Airway epithelial cell (primary cell): ENCODE data around the gene KCNMA1. TPM values are rescaled to one million over a fixed set of nuclear protein-coding genes. Genes with fewer than 3 reads are reported as not detected.

Experiments
- total RNA-seq: library from RNA; depleted of rRNA; stranded (reverse); fragments of >200 nt; gene quantifications from 2 replicates; pipeline ENCODE4 v1.2.3, GENCODE V29; 2015

KCNMA1 gene
- 7.3 and 8.2 TPM in 2 replicates for total RNA-seq

DNA sequence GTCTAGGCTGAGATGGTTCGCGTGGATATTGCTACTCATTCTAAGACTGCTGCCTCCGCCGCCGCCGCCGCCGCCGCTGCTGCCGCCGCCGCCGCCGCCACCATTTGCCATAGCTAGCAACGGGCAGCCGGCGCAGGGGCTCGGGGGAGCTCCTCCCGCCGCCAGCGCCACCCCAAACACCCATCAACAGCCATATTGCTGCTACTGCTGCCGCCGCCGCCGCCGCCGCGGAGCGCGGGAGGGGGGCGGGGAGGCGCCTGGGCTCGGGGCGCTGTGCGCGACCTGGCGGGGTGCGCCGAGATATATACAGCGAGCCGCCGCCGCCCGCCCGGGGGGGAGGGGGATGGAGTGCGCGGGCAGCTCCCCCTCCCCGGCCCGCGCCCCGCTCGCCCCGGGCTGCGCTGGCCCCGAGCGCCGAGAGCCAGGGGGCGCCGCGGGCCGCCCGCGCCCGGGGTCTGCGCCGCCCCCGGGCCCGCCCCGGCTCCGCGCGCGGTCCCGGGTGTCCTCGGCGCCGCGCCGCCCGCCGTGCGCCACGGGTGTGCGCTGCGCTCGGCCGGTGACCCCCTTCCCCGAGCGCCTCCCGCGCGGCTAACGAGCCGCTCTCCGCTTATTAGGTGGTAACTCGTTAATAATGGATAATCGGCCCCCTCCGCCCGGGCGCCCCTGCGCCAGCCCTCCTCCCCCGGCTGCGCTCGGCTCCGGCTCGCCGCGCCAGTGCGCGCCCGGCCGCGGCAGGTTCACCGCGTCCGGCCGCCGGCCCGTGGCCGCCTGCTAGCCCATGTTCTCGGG, at the start of gene KCNMA1:
TSS of gene KCNMA1 (minus strand) at position 277 of the 789 bp plus-strand sequence.

